Measurements from ENCODE around the gene RBP2.
"Not testable (repeated sequence)": the region's sequence is repeated elsewhere in the genome, so short reads cannot be mapped to it uniquely, and the experiment has no call there.

The RBP2 gene

DNA sequence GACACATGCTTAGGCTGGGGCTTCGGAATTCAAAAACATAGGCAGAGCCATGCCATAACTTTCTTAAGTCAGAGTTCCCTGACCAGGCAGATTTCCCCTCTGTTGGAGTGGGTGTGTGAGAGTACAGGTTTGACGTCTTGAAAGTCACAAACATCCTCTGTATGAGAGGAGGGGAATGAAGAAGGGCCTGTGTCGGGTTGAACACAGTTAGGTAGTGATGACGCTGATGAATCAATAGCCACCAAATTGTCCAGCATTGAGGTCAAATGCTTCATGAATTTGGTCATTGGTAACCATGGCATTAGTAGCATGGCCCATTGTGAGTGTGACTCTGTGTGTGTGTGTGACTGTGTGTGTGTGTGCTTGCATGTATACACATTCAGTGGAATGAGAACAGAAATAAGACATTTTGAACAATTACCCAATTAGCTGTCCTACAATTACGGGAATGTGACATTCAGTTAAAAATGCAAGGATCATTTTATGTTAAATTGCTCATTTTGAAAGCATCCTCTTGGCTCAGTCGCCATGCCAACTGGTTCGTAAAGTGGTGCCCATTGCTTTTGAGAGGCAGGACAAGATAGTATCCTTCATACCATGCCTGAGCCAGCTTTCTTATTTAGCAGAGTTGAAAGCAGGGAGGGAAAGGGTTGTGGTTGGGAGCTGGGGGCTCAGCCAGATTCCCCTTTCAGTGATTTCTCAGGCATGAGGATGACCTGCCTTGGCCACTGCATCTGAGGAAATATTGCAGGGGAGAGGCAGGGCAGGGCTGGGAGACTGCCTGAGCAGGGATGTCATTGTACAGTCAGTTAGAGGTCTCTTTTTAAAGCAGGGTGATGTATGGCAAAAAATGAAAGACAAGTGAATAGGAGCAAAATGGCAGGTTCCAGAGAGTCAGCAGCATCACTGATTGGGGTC, 35.4 kb downstream of the RBP2 start:
- DNase-seq = no peak

GRCh38 chr3:139439278-139439677, 37.0 kb downstream of the RBP2 start:
- no peak for DNase-seq

DNA sequence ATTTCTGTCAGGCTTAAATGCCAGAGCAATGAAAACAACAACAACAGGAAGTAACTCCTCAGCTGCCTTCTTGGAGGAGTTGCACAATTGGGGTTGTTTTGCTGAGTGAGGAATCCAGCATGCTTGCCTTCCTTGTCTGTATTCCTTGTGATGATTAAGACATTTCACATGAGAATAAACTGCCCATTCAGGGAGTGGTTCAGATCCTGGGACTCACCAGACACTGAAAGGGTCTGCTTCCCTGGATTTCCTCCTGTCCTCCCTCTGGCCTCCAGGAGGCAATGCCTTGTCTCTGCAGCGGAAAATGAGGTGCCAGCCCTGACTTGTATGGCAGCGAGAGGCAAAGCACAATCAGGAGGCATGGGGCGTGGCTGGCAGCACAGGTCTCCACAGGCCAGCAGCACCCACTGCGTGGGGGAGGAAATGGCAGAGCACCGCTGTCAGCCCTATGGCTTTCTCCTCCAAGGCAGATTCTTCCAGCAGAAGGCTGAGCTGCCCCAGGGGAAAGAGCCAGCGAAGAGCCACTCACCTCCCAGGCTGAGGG, 41.5 kb downstream of the RBP2 start:
- DNase-seq = no peak

- no peak for DNase-seq
Measured at GRCh38 chr3:139434228-139434627, 42.1 kb downstream of the RBP2 start.

GRCh38 chr3:139433089-139433488, 43.2 kb downstream of the RBP2 start:
- no peak for DNase-seq

GRCh38 chr3:139430493-139430892, 45.8 kb downstream of the RBP2 start:
- no peak for DNase-seq

DNA sequence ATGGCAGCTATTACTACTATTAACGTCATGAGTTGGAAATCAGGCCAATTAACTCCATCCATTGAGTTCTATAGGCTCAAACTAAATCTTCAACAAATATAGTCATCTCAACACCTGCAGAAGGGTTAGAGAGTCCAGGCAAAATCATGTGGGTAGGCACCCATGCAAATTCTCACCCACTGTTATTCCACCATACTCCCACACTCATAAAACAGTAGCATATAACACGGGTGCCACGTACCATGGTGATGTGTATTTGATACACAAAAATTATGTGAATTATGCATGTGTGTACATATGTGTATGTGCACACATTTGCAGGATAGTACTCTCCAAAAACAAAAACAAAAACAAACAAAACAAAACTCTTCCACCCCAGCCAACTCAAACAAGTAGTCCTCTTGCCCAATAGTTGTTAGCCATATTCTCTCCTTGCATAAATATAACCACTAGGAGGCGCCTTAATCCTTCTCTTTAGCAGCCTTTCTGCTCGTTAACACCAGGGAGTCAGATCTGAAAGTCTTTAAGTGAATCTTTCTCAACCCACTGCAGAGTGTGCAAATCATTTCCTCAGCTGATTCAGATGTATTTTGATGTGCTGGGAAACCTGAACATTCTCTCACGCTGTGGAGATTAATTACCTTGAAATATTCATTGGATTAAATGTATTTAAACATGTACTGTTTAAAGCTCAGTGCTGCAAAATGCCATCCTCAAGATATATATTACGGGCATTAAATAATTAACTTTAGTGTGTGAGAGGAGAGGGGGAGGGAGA, 48.8 kb downstream of the RBP2 start:
- DNase-seq = no peak

GRCh38 chr3:139425745-139426400, 50.4 kb downstream of the RBP2 start:
- DNase-seq = no peak

GRCh38 chr3:139423232-139423631, 53.1 kb downstream of the RBP2 start:
- no peak for DNase-seq

DNA sequence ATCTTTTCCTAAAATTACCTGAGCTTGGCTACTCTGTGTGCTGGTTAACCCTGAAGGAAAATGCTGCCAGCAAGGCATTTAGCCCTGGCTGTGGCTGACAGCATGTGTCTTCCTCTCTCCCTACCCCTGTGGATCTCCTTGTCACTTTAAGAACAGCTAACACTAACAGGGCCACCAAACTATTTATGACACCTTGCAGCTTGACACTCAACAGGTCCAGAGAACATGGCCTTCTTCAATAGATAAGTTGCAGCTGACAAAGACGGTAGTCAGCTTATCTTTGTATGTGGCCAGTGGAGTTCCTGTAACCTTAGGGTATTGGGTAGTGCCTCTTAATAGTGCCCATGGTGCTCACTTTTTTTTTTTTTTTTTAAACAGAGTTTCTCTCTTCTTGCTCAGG, 54.9 kb downstream of the RBP2 start:
- DNase-seq = no peak

GRCh38 chr3:139421040-139421439, 55.3 kb downstream of the RBP2 start:
- DNase-seq = no peak

GRCh38 chr3:139418144-139418543, 58.2 kb downstream of the RBP2 start:
- no peak for DNase-seq

GRCh38 chr3:139416275-139416674, 60.0 kb downstream of the RBP2 start:
- no peak for DNase-seq

GRCh38 chr3:139414608-139415224, 61.6 kb downstream of the RBP2 start:
- no peak for DNase-seq

DNA sequence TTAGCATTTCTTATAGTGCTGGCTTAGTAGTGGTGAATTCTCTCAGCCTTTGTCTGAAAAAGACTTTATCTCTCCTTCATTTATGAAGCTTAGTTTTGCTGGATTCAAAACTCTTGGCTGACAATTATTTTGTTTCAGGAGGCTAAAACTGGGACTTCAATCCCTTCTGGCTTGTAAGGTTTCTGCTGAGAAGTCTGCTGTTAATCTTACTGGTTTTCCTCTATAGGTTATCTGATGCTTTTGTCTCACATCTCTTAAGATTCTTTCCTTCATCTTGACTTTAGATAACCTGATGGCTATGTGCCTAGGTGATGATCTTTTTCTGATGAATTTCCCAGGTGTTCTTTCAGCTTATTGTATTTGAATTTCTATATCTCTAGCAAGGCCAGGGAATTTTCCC, 63.4 kb downstream of the RBP2 start:
- DNase-seq = not testable (repeated sequence)

All from left hindlimb (tissue), 1 donor.